Measurements from ENCODE around the gene ADA.

- TF ChIP-seq CTCF (IDR thresholded peaks at IDR 0.05) (no peak), POLR2A (IDR thresholded peaks at IDR 0.05) (no peak)
Observed at GRCh38 chr20:44686934-44687333, 35.4 kb upstream of the ADA start.

Measured in testis (tissue), 2 donors.